GM23338 (cell line): ENCODE data around the gene PRKCH. TPM values are rescaled to one million over a fixed set of nuclear protein-coding genes. Genes with fewer than 3 reads are reported as not detected.

ENCODE experiments used
- ATAC-seq: fragments of 200-7000 bp; cut with Tn5 transposase; 3 replicates; pipeline ENCODE4 v1.9.1; 2020
- DNase-seq: peaks from one replicate; pipeline ENCODE4 v3.0.0-alpha.2; 2015; ENCODE audit warnings: low spot score
- H2AFZ ChIP-seq: fragments of 200-600 bp; sonication (generic); 2 replicates; pipeline ENCODE4 v1.8.0; 2016; ENCODE audit warnings: antibody characterized with exemption, mild to moderate bottlenecking, moderate library complexity
- H3F3A ChIP-seq: fragments of 200-600 bp; sonication (generic); replicated peaks from 2 replicates; pipeline ENCODE4 v1.8.0; 2017; ENCODE audit warnings: antibody characterized with exemption, mixed run types, low read depth
- H3K27ac ChIP-seq: fragments of 200-600 bp; sonication (generic); 2 replicates; pipeline ENCODE4 v1.6.1; 2016; ENCODE audit warnings: low read depth
- H3K27me3 ChIP-seq: fragments of 200-600 bp; sonication (generic); 2 replicates; pipeline ENCODE4 v1.8.0; 2016; ENCODE audit warnings: mild to moderate bottlenecking, mixed run types, moderate library complexity; ENCODE audit not compliant: insufficient read depth
- H3K36me3 ChIP-seq: fragments of 200-600 bp; sonication (generic); 2 replicates; pipeline ENCODE4 v1.8.0; 2016; ENCODE audit warnings: mild to moderate bottlenecking; ENCODE audit not compliant: insufficient read depth
- H3K4me1 ChIP-seq: fragments of 200-600 bp; sonication (generic); 2 replicates; pipeline ENCODE4 v1.8.0; 2016; ENCODE audit warnings: mild to moderate bottlenecking, moderate library complexity; ENCODE audit not compliant: insufficient read depth
- H3K4me2 ChIP-seq: fragments of 200-600 bp; sonication (generic); 2 replicates; pipeline ENCODE4 v1.7.1; 2017; ENCODE audit warnings: mixed run types
- H3K4me3 ChIP-seq: fragments of 200-600 bp; sonication (generic); 2 replicates; pipeline ENCODE4 v1.6.1; 2016; ENCODE audit warnings: mixed run types
- H3K79me2 ChIP-seq: fragments of 200-600 bp; sonication (generic); replicated peaks from 2 replicates; pipeline ENCODE4 v1.8.0; 2017; ENCODE audit warnings: mild to moderate bottlenecking; ENCODE audit not compliant: insufficient read depth
- H3K9me2 ChIP-seq: fragments of 200-600 bp; sonication (generic); 2 replicates; pipeline ENCODE4 v1.8.0; 2017; ENCODE audit not compliant: insufficient read depth
- H4K20me1 ChIP-seq: fragments of 200-600 bp; sonication (generic); replicated peaks from 2 replicates; pipeline ENCODE4 v1.8.0; 2017; ENCODE audit warnings: mild to moderate bottlenecking; ENCODE audit not compliant: insufficient read depth
- H3K27ac Mint-ChIP-seq: 2 replicates; pipeline ENCODE4 v1.8.0; 2020; ENCODE audit warnings: inconsistent platforms, mild to moderate bottlenecking, moderate library complexity, mixed read lengths
- H3K27me3 Mint-ChIP-seq: 3 replicates; pipeline ENCODE4 v1.8.0; 2022; ENCODE audit warnings: low read depth, mild to moderate bottlenecking, moderate library complexity, mixed read lengths, inconsistent platforms; ENCODE audit not compliant: insufficient read depth, poor library complexity
- H3K36me3 Mint-ChIP-seq: 3 replicates; pipeline ENCODE4 v1.8.0; 2021; ENCODE audit warnings: low read depth, mild to moderate bottlenecking, inconsistent platforms, moderate library complexity, mixed read lengths
- H3K4me1 Mint-ChIP-seq: 3 replicates; pipeline ENCODE4 v1.8.0; 2020; ENCODE audit warnings: mild to moderate bottlenecking, inconsistent platforms, mixed read lengths
- H3K4me3 Mint-ChIP-seq: 3 replicates; pipeline ENCODE4 v1.8.0; 2021; ENCODE audit warnings: moderate library complexity, mild to moderate bottlenecking, inconsistent platforms, mixed read lengths
- H3K9me3 Mint-ChIP-seq: 3 replicates; pipeline ENCODE4 v1.8.0; 2020; ENCODE audit warnings: moderate library complexity, mild to moderate bottlenecking, inconsistent platforms, mixed read lengths
- CREB1 ChIP-seq: fragments of 250-450 bp; sonication (Bioruptor Pico); IDR thresholded peaks from 2 replicates; pipeline ENCODE4 v1.5.0; 2020; ENCODE audit warnings: low read depth, mild to moderate bottlenecking, moderate library complexity
- EZH2phosphoT487 ChIP-seq: fragments of 200-600 bp; sonication (generic); IDR thresholded peaks from one replicate; pipeline ENCODE4 v1.8.1; 2018; ENCODE audit warnings: antibody characterized with exemption; ENCODE audit not compliant: unreplicated experiment
- NANOG ChIP-seq: IDR thresholded peaks from 2 replicates; pipeline ENCODE4 v1.6.1; 2016; ENCODE audit warnings: antibody characterized with exemption, borderline replicate concordance
- POLR2AphosphoS5 ChIP-seq: IDR thresholded peaks from 2 replicates; pipeline ENCODE4 v1.6.1; 2016; ENCODE audit warnings: antibody characterized with exemption, low read depth
- STAT1 ChIP-seq: IDR thresholded peaks from one replicate; pipeline ENCODE4 v1.6.1; 2016; ENCODE audit warnings: antibody characterized with exemption; ENCODE audit not compliant: unreplicated experiment
- ZNF331 ChIP-seq: fragments of 250-450 bp; sonication (Bioruptor Pico); IDR thresholded peaks from 2 replicates; pipeline ENCODE4 v1.5.0; 2020; ENCODE audit warnings: low read depth, mild to moderate bottlenecking, moderate library complexity
- polyA plus RNA-seq: library from polyadenylated mRNA; unstranded; fragments of >200 nt; fragmentation: Nextera tagmentation; extraction: Ambion mirVana; gene quantifications from 2 replicates; pipeline ENCODE4 v1.2.1, GENCODE V29; 2016
- total RNA-seq: library from RNA; depleted of rRNA; stranded (reverse); fragments of >200 nt; shearing (Covaris generic); gene quantifications from 2 replicates; pipeline ENCODE4 v1.2.3, GENCODE V29; 2014
- TF ChIP-seq, protein P1 (sequence below): IDR thresholded peaks from one replicate; pipeline ENCODE4 v1.6.1; 2018; ENCODE audit warnings: antibody characterized with exemption; ENCODE audit not compliant: unreplicated experiment
- TF ChIP-seq, protein P2 (sequence below): IDR thresholded peaks from 2 replicates; pipeline ENCODE4 v1.6.1; 2016; ENCODE audit warnings: antibody characterized with exemption

The PRKCH gene
- total and polyA plus RNA-seq, 2 experiments from 2014 or later = 5.4 to 10.1 TPM

DNA sequence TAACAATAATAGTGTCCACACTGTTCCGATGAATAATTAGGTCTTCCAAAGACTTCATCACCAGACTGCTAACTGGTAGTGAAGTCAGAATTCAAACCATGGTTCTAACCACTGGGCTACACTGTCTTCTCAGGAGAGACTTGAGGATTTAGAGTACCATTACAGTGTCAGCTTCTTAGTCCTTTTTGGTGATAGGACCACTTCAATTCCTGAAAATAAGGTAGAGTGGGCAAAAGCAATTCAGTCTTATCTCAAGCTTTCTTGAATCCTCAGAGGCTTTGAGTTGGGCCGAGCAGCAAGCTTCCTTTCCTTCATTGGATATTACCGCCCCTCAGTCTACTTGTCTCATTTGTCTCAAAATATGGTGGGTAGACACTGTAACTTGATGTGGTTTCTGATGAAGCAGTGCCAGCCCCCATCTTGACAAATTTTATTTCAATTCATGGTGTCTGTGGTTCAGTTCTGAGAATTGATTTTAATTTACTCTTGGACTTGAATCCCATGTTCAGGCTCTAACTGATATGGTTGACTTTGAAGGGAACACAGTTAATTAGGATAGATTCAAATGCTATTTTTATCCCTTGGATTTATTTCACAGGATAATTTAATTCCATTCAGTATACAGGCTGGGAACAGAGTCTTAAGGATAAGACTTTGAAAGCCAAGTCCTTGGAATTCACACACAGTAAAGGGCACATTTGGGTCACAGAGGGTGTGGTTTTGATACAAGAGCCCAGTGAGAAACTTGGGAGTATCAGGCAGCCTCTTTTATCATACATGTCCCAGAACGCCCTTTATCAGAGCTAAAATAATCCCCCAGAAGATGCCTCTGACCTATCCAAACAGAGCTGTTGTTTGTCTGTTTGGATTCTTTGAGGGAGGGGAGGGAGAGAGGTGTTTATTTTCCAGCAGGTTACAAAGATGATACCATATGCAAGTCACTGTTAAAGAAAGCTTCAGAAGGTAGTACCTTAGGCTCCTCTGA is 167.3 kb downstream of the PRKCH start:
- H3K36me3 ChIP-seq = no peaks in the 10 kb centered on the region
- H3K36me3 Mint-ChIP-seq = no peaks in the 10 kb centered on the region
- no peaks in the 10 kb centered on the region for H3K9me2 ChIP-seq
- H3K4me1 ChIP-seq = no peaks in the 10 kb centered on the region
- TF ChIP-seq CREB1 (CRISPR knock-in tag) = no peak
- no peak for TF ChIP-seq STAT1
- TF ChIP-seq, protein P1, sequence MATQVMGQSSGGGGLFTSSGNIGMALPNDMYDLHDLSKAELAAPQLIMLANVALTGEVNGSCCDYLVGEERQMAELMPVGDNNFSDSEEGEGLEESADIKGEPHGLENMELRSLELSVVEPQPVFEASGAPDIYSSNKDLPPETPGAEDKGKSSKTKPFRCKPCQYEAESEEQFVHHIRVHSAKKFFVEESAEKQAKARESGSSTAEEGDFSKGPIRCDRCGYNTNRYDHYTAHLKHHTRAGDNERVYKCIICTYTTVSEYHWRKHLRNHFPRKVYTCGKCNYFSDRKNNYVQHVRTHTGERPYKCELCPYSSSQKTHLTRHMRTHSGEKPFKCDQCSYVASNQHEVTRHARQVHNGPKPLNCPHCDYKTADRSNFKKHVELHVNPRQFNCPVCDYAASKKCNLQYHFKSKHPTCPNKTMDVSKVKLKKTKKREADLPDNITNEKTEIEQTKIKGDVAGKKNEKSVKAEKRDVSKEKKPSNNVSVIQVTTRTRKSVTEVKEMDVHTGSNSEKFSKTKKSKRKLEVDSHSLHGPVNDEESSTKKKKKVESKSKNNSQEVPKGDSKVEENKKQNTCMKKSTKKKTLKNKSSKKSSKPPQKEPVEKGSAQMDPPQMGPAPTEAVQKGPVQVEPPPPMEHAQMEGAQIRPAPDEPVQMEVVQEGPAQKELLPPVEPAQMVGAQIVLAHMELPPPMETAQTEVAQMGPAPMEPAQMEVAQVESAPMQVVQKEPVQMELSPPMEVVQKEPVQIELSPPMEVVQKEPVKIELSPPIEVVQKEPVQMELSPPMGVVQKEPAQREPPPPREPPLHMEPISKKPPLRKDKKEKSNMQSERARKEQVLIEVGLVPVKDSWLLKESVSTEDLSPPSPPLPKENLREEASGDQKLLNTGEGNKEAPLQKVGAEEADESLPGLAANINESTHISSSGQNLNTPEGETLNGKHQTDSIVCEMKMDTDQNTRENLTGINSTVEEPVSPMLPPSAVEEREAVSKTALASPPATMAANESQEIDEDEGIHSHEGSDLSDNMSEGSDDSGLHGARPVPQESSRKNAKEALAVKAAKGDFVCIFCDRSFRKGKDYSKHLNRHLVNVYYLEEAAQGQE = no peak
- no peak for TF ChIP-seq POLR2AphosphoS5
- TF ChIP-seq ZNF331 = no peak
- TF ChIP-seq, protein P2, sequence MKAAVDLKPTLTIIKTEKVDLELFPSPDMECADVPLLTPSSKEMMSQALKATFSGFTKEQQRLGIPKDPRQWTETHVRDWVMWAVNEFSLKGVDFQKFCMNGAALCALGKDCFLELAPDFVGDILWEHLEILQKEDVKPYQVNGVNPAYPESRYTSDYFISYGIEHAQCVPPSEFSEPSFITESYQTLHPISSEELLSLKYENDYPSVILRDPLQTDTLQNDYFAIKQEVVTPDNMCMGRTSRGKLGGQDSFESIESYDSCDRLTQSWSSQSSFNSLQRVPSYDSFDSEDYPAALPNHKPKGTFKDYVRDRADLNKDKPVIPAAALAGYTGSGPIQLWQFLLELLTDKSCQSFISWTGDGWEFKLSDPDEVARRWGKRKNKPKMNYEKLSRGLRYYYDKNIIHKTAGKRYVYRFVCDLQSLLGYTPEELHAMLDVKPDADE = no peak
- H3K4me1 Mint-ChIP-seq = peaks cover 5% of the 10 kb centered on the region
- no peak for DNase-seq
- no peak overlapping the region for H3K4me3 Mint-ChIP-seq
- H3K27ac ChIP-seq = no peak overlapping the region
- no peak overlapping the region for H3K27ac Mint-ChIP-seq
- no peaks in the 10 kb centered on the region for H3K27me3 ChIP-seq
- no peaks in the 10 kb centered on the region for H3K9me3 Mint-ChIP-seq
- no peak overlapping the region for H3K4me2 ChIP-seq
- no peak for ATAC-seq
- H3F3A ChIP-seq = no peaks in the 10 kb centered on the region
- H3K4me3 ChIP-seq = no peak overlapping the region
- H2AFZ ChIP-seq = no peak overlapping the region
- H3K79me2 ChIP-seq = no peaks in the 10 kb centered on the region
- H3K27me3 Mint-ChIP-seq = no peaks in the 10 kb centered on the region
- H4K20me1 ChIP-seq = no peaks in the 10 kb centered on the region

DNA sequence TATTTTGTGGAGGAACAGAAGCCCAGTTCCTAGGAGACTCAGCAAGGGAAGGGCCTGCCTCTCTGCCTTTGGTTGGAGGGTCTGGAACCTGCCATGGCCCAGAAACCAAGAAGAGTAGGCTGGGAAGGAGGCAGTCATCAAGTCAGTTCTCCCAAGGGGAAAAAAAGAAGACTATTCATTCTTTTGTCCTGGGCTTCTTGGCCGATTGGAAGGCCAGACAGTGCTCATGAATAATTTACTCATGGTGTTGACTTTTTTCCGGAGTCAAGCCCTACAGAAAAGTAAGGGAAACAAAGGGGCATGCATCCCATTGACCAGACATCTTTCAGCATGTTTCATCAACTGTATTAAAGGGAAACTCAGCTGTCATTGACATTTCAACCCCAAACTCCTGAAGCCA is 168.1 kb downstream of the PRKCH start:
- no peaks in the 10 kb centered on the region for H3K79me2 ChIP-seq
- Mint-ChIP-seq H3K4me3 (no peak overlapping the region), H3K4me1 (peaks cover 5% of the 10 kb centered on the region), H3K27ac (no peak overlapping the region; the same call in 1 of the 2 replicates), H3K9me3 (no peaks in the 10 kb centered on the region), H3K27me3 (no peaks in the 10 kb centered on the region), H3K36me3 (no peaks in the 10 kb centered on the region)
- no peaks in the 10 kb centered on the region for H3K4me1 ChIP-seq
- H3K4me3 ChIP-seq = no peak overlapping the region
- H2AFZ ChIP-seq = no peak overlapping the region
- DNase-seq = no peak
- H3K27ac ChIP-seq = no peak overlapping the region
- no peak overlapping the region for H3K4me2 ChIP-seq
- no peak for ATAC-seq
- H3K36me3 ChIP-seq = no peaks in the 10 kb centered on the region
- no peaks in the 10 kb centered on the region for H3F3A ChIP-seq
- no peaks in the 10 kb centered on the region for H3K9me2 ChIP-seq
- no peaks in the 10 kb centered on the region for H3K27me3 ChIP-seq
- H4K20me1 ChIP-seq = no peaks in the 10 kb centered on the region
- TF ChIP-seq, protein P2 = no peak
- no peak for TF ChIP-seq NANOG
- no peak for TF ChIP-seq EZH2phosphoT487
- no peak for TF ChIP-seq STAT1
- no peak for TF ChIP-seq POLR2AphosphoS5
- no peak for TF ChIP-seq CREB1 (CRISPR knock-in tag)
